ENCODE results near the gene UNC5A. TPM values are rescaled to one million over a fixed set of nuclear protein-coding genes. Genes with fewer than 3 reads are reported as not detected.

The UNC5A gene
- total RNA-seq, 3 donors from 2014 or later (not counting 1 experiment from before 2014, with no cell fraction given), result not detected

GRCh38 chr5:176882567-176882903, 72.2 kb downstream of the UNC5A start:
- ATAC-seq, result no peak
- H3K27me3 Mint-ChIP-seq (ENCODE audit: low read depth in 2 of 2), result peaks cover 0 to 7% of the 10 kb centered on the region in 2 donors
- H3K27ac Mint-ChIP-seq, result no peak overlapping the region
- Histone ChIP-seq H3K27me3 (ENCODE audit: control insufficient read depth, insufficient read depth, low read length) (no peaks in the 10 kb centered on the region), H3K36me3 (ENCODE audit: control insufficient read depth, insufficient read depth, low read length) (no peaks in the 10 kb centered on the region), H3K27ac (ENCODE audit: low read length) (no peak overlapping the region), H3K4me3 (ENCODE audit: low read length) (no peak overlapping the region), H3K4me1 (ENCODE audit: control insufficient read depth, insufficient read depth, low read length) (no peaks in the 10 kb centered on the region), H3K9me3 (ENCODE audit: control insufficient read depth, insufficient read depth, low read length) (no peaks in the 10 kb centered on the region)
- no peak for DNase-seq
- no peaks in the 10 kb centered on the region for H3K36me3 Mint-ChIP-seq
- H3K9me3 Mint-ChIP-seq, result no peaks in the 10 kb centered on the region
- H3K4me1 Mint-ChIP-seq, result no peaks in the 10 kb centered on the region
- intact Hi-C loops (cut with micrococcal nuclease), result no loop called here
- TF ChIP-seq CTCF (IDR thresholded peaks at IDR 0.05), result no peak
- 61% methylated on average over 6 of the region's 6 CpGs for WGBS (ENCODE audit: insufficient coverage)
- H3K4me3 Mint-ChIP-seq, result no peak overlapping the region

GRCh38 chr5:176883700-176884570, 73.6 kb downstream of the UNC5A start:
- Mint-ChIP-seq H3K4me3 (no peak overlapping the region), H3K27ac (no peak overlapping the region), H3K4me1 (no peaks in the 10 kb centered on the region), H3K9me3 (no peaks in the 10 kb centered on the region), H3K36me3 (no peaks in the 10 kb centered on the region), H3K27me3 (ENCODE audit: low read depth in 2 of 2) (peaks cover 0 to 7% of the 10 kb centered on the region in 2 donors)
- no peak for DNase-seq
- Histone ChIP-seq H3K9me3 (ENCODE audit: control insufficient read depth, insufficient read depth, low read length) (no peaks in the 10 kb centered on the region), H3K36me3 (ENCODE audit: control insufficient read depth, insufficient read depth, low read length) (no peaks in the 10 kb centered on the region), H3K27ac (ENCODE audit: low read length) (no peak overlapping the region), H3K27me3 (ENCODE audit: control insufficient read depth, insufficient read depth, low read length) (no peaks in the 10 kb centered on the region), H3K4me1 (ENCODE audit: control insufficient read depth, insufficient read depth, low read length) (no peaks in the 10 kb centered on the region), H3K4me3 (ENCODE audit: low read length) (no peak overlapping the region)
- intact Hi-C loops (cut with micrococcal nuclease), result no loop called here
- WGBS (ENCODE audit: insufficient coverage), result 92% methylated on average over 17 of the region's 17 CpGs
- no peak for TF ChIP-seq CTCF (IDR thresholded peaks at IDR 0.05)
- no peak for ATAC-seq

- H3K36me3 Mint-ChIP-seq, result no peaks in the 10 kb centered on the region
- Histone ChIP-seq H3K27ac (ENCODE audit: low read length) (no peak overlapping the region), H3K9me3 (ENCODE audit: control insufficient read depth, insufficient read depth, low read length) (no peaks in the 10 kb centered on the region), H3K4me3 (ENCODE audit: low read length) (no peak overlapping the region), H3K36me3 (ENCODE audit: control insufficient read depth, insufficient read depth, low read length) (no peaks in the 10 kb centered on the region), H3K27me3 (ENCODE audit: control insufficient read depth, insufficient read depth, low read length) (no peaks in the 10 kb centered on the region), H3K4me1 (ENCODE audit: control insufficient read depth, insufficient read depth, low read length) (no peaks in the 10 kb centered on the region)
- H3K27me3 Mint-ChIP-seq (ENCODE audit: low read depth in 2 of 2), result peaks cover 0 to 7% of the 10 kb centered on the region in 2 donors
- H3K9me3 Mint-ChIP-seq, result no peaks in the 10 kb centered on the region
- H3K27ac Mint-ChIP-seq, result no peak overlapping the region
- DNase-seq (no peak), ATAC-seq (no peak)
- no peaks in the 10 kb centered on the region for H3K4me1 Mint-ChIP-seq
- intact Hi-C loops (cut with micrococcal nuclease), result no loop called here
- TF ChIP-seq CTCF (IDR thresholded peaks at IDR 0.05), result no peak
- WGBS (ENCODE audit: insufficient coverage), result 90% methylated on average over 4 of the region's 4 CpGs
- no peak overlapping the region for H3K4me3 Mint-ChIP-seq
Observed at GRCh38 chr5:176884571-176884890, 74.2 kb downstream of the UNC5A start.

Measured in natural killer cell (primary cell).